Measurements from ENCODE around the gene KNOP1. TPM values are rescaled to one million over a fixed set of nuclear protein-coding genes. Genes with fewer than 3 reads are reported as not detected.

KNOP1 gene
- total RNA-seq, 1 experiment from 2014 or later: 30.6 TPM

DNA sequence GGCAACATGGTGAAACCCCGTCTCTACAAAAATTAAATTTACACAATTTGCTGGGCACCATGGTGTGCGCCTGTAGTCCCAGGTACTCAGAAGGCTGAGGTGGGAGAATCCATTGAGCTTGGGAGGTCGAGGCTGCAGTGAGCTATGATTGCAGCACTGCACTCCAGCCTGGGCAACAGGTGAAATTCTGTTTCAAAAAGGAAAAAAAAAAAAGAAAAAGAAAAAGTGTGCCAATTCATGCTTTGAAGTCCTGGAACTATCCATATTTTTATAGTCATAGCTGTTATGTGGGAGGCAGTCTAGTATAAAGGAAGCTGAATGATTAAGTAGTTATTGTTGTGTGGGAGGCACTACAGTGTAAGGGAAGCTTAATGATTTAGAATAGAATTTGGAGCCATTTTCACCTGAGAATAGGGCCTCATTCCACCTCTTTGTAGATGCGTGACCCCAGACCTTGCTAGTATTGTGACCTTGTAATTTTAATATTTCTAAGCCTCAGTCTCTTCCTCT is 31.6 kb upstream of the KNOP1 start:
- Histone ChIP-seq H3K4me3 (no peak overlapping the region), H3K4me1 (peaks cover 26% of the 10 kb centered on the region), H3K27ac (no peak overlapping the region), H3K27me3 (no peaks in the 10 kb centered on the region), H3K9me3 (replicated peaks) (no peaks in the 10 kb centered on the region), H3K36me3 (no peaks in the 10 kb centered on the region)
- DNase-seq: no peak

DNA sequence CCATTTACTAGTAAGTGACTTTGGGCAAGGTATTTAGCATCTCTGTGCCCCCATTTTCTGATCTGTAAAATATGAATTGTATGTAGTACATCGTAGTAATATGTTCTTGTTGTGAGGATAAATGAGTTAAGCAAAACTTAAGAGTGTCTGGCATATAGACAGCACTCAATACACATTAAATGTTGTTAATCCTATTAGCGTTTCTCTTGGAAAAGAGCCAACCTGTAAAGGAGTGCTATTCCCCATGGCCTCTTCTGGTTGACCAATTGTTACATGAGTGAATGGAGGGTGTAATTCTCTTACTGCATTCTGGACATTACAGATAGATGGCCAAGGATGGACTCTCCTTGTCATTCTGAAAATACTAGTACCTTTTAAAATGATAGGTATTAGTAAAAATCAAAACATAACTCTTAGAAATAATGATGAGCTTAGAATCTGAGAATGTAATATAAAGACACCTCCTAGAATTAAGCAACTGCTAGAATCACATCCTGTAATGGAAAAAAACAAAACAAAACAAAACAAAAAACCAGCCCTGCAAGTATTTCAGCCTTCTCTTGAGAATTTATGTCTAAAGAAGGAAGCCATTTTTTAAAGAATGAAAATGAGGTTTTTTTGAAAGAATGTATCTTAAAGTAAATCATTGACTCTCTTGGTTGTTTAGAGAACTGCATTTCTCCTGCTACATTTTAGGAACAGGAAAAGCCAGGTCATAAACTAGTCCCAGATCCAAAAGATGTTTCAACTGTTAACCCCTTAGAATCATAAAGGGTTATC is 30.6 kb upstream of the KNOP1 start:
- Histone ChIP-seq H3K27ac (no peak overlapping the region), H3K4me1 (peaks cover 23% of the 10 kb centered on the region), H3K9me3 (replicated peaks) (no peaks in the 10 kb centered on the region)

DNA sequence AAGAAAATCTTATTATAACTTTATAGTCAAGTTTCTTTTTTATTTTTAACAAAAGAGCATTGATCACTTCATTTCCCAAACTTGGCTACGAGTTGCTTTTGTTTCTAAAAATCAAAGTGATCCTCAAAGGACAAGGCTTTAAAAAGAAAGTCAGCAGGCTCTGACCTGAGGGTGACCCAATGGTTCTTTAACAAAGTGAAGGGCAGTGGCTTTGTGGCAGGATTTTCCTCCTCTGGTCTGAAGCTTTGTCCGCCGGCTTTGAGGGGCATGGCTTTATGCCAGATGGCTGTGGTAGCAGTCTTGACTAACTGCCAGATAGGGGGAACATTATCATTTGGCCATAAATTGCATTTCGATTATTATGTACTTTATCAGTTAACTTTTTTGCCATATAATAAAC is 28.5 kb upstream of the KNOP1 start:
- peak; percentile 39 to 63 for DNase-seq
- Histone ChIP-seq H3K27ac (no peak overlapping the region), H3K27me3 (no peaks in the 10 kb centered on the region), H3K4me3 (no peak overlapping the region), H3K36me3 (no peaks in the 10 kb centered on the region), H3K4me1 (peaks cover 12% of the 10 kb centered on the region), H3K9me3 (replicated peaks) (no peaks in the 10 kb centered on the region)

More for the DNA sequence above, 30.6 kb upstream of the KNOP1 start:
- H3K4me3 ChIP-seq: no peak overlapping the region
- no peaks in the 10 kb centered on the region for H3K36me3 ChIP-seq
- peak in 1 of 2 experiments; percentile 26 for DNase-seq
- no peaks in the 10 kb centered on the region for H3K27me3 ChIP-seq

DNA sequence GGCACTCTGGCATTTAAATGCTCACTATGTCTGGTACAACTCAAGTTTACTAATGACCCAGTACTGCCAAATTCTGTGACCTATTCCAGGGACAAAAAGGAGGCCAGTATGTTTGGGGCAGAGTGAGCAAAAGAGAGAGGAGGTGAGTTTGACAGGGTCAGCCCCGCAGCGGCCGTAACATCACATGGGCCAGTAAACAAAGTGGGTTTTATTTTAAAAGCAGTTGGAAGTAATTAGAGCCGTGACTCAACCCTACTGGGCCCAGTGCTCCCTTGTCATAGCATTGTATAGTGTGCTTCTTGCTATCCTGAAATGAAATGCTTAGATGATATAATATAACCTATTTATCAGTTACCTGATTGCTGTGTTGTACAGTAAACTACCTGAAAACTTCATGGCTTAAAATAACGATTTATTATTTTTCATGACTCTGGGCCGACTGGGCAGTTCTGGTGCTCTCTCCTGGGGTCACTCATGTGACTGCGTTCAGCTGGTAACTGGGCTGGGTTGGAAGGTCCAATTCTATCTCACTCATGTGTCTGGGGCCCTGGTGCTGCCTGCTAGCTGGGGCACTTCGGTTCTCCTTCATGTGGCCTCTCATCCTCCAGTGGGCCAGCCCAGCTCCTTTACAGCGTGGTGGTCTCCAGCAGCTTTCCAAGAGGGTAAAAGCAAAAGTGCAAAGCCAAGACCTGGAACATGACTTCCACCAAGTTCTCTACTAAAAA is 27.4 kb upstream of the KNOP1 start:
- Histone ChIP-seq H3K27ac (no peak overlapping the region), H3K9me3 (replicated peaks) (no peaks in the 10 kb centered on the region), H3K4me3 (no peak overlapping the region), H3K4me1 (peaks cover 9% of the 10 kb centered on the region), H3K27me3 (no peaks in the 10 kb centered on the region), H3K36me3 (no peaks in the 10 kb centered on the region)
- DNase-seq: no peak

DNA sequence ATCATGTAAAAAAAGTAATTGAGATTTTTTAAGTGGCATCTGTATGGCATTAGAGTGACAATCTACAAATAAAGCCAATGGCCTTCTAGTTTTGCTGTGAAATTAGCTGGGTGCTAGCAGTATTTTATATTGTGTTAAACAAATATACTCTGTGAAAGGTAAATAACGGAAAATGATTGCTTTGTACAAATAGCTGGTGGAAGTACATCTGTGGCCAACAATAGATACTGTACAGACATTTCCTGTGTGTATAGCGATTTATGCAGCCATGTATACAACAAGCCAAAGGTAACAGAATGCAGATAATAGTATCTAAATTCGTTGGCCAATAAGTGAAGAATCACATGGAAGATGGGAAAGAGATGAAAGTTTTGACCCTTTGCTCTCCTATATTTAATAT is 26.6 kb upstream of the KNOP1 start:
- no peaks in the 10 kb centered on the region for H3K36me3 ChIP-seq
- H3K27ac ChIP-seq: no peak overlapping the region
- peaks cover 9% of the 10 kb centered on the region for H3K4me1 ChIP-seq
- H3K4me3 ChIP-seq: no peak overlapping the region
- H3K9me3 ChIP-seq (replicated peaks): no peaks in the 10 kb centered on the region
- no peaks in the 10 kb centered on the region for H3K27me3 ChIP-seq
- no peak for DNase-seq

DNA sequence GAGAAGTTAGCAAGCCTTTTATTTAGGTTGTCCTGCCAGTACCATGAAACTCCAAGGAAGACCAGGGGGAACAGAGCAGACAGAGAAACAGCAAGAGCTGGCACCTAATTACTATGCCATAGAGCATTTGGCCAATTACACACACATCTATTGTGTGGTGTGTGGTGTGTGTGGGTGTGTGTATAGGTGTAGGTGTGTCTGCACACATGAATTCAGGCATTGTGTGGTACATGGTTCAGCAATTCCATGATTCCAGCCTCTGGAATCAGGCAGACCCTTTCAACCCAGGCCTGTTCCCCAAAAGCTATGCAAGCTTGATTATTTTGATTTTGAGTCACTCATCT is 25.8 kb upstream of the KNOP1 start:
- no peaks in the 10 kb centered on the region for H3K9me3 ChIP-seq (replicated peaks)

DNA sequence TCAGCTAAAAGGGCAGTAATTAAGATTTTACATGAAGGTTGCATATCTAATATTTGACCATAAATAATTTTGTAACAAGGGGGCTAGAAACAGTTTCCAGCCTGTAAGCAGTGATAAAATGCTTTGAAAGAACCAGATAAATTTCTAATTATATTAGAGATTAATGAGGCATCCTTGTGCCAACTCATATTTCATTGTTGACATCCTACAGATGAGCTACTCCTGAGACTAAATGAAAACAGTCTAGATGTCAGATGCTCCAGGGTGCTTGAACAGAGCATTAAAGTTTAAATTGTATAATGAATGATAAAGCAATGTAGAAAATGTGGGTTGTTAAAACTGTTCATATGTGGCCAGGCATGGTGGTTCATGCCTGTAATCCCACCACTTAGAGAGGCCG is 23.3 kb upstream of the KNOP1 start:
- no peak for DNase-seq
- H3K4me1 ChIP-seq: peaks cover 2% of the 10 kb centered on the region
- no peak overlapping the region for H3K4me3 ChIP-seq
- H3K36me3 ChIP-seq: no peaks in the 10 kb centered on the region
- no peaks in the 10 kb centered on the region for H3K9me3 ChIP-seq (replicated peaks)
- no peaks in the 10 kb centered on the region for H3K27me3 ChIP-seq
- no peak overlapping the region for H3K27ac ChIP-seq

More for the DNA sequence above, 25.8 kb upstream of the KNOP1 start:
- Histone ChIP-seq H3K4me3 (no peak overlapping the region), H3K27me3 (no peaks in the 10 kb centered on the region), H3K36me3 (no peaks in the 10 kb centered on the region), H3K4me1 (peaks cover 9% of the 10 kb centered on the region), H3K27ac (no peak overlapping the region)
- no peak for DNase-seq

DNA sequence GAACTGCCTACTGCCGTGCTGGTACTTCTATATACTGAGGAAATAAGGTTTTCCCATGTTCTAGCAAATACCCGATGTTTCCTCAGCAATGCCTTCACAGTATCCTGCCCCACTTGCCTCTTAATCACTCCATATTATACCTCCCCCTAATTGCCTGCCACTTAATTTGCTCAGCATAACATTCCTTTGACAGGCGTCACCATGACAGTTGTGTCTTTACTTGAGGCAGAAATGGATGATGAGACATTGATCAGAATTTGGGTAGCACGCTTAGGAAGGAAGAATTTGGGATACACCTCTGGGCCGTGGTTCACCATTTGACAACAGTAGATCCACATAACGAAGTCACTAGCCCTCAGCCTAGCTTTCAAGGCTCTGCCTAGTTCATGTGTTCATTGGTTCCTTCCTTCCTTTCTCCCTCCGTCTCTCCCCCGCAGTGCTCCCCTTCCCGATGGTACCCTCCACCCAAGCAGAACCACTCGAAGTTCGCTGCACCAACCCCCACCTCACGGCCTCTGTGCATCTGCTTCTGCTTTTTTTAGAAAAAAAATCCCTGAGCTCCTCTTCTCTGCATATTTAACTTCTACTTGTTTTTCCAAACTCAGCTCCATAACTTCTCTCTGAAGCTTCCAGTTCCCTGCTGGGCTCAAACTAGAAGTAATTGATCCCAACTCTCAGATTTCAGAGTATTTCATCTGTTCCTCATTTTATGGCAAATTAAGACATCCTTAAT is 19.4 kb upstream of the KNOP1 start:
- no peak for DNase-seq
- H3K27ac ChIP-seq: no peak overlapping the region
- H3K4me1 ChIP-seq: no peaks in the 10 kb centered on the region
- no peak overlapping the region for H3K4me3 ChIP-seq
- H3K9me3 ChIP-seq (replicated peaks): no peaks in the 10 kb centered on the region
- H3K36me3 ChIP-seq: no peaks in the 10 kb centered on the region
- H3K27me3 ChIP-seq: no peaks in the 10 kb centered on the region

DNA sequence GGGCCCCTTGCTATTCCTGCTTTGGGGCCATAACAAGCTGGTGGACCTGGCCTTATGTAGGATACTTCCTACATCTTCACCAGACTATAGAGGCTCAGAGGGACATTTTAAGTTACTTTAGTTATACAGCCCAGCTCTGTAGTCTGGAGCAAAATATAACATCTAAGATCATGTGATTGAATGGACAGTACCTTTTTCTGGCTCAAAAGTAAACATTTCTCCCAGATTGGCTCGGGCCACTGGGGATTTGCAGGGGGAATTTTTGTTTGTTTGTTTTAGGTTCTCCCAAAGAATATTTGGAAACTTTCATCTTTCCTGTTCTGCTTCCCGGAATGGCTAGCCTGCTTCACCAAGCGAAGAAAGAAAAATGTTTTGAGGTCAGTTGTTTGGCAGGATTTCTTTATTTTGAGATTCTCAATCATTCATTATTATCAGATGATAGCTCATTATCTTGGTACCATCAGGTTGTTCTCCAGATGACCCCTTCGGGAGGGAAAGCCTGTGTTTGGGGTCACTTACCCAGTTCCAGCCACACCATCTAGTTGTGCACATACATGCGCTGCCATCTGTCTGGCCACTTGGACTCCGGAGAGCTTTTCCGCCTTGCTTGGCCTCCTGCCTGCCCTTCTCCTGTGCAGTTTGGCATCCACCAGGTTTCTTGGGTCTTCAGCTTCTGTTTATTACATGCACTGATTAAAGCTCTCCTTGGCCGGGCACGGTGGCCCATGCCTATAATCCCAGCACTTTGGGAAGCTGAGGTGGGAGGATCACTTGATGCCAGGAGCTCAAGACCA is 17.2 kb upstream of the KNOP1 start:
- Histone ChIP-seq H3K4me1 (no peaks in the 10 kb centered on the region), H3K27me3 (no peaks in the 10 kb centered on the region), H3K9me3 (replicated peaks) (no peaks in the 10 kb centered on the region), H3K36me3 (no peaks in the 10 kb centered on the region), H3K4me3 (no peak overlapping the region), H3K27ac (no peak overlapping the region)
- no peak for DNase-seq

DNA sequence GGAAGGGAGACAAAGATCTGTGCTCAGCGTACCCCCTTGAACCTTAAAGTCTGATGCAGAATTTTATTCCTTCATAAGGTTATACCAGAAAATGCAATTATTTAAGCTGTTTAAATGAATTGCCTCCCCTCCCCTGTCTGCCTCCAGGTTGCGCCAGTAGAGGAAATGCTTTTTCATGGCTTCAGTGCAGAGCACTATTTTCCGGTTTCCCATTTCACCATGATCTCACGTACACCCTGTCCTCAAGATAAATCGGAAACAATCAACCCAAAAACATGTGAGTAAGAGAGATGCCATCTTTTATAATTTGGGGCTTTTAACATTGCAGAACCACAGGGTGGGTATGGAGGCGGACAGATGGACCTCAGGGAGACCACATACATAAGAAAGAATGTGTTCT is 15.5 kb upstream of the KNOP1 start:
- no peak overlapping the region for H3K4me3 ChIP-seq
- H3K36me3 ChIP-seq: no peaks in the 10 kb centered on the region

DNA sequence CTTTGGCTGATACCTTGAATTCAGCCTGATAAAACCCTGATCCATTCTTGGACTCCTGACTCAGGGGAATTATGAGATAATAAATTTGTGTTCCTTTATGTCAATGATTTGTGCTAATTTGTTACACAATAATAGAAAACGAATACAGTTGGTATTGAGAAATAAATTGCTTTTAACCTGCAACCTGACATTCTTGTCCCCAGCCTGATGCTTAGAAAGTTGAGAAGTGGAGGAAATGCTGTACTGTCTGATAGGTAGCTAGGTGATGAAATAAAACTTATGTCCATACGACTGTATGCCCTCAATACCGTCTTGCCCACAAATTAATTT is 10.6 kb upstream of the KNOP1 start:
- Histone ChIP-seq H3K4me3 (no peak overlapping the region), H3K27me3 (no peaks in the 10 kb centered on the region), H3K27ac (no peak overlapping the region), H3K36me3 (no peaks in the 10 kb centered on the region), H3K9me3 (replicated peaks) (no peaks in the 10 kb centered on the region), H3K4me1 (no peaks in the 10 kb centered on the region)
- no peak for DNase-seq

More for the DNA sequence above, 15.5 kb upstream of the KNOP1 start:
- DNase-seq: no peak
- H3K27me3 ChIP-seq: no peaks in the 10 kb centered on the region
- no peak overlapping the region for H3K27ac ChIP-seq
- H3K4me1 ChIP-seq: no peaks in the 10 kb centered on the region
- no peaks in the 10 kb centered on the region for H3K9me3 ChIP-seq (replicated peaks)

DNA sequence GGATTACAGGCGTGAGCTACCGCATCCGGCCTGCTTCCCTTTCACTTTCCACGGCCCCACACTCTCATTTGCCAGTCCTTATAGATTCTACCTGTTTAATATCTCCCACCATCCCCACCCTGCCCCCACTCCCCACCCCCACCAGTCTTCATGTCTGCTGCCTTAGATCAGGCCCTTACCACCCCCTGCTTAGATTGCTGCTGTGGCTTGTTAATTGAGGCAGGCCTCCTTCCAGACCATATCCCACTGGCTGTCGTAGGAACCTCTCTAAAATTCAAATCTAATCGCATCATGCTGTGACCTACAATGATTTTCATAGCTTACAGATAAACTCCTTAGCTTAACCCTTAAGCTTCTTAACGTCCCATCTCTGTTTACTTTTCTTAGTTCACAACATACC is 5.0 kb upstream of the KNOP1 start:
- Histone ChIP-seq H3K27ac (no peak overlapping the region), H3K36me3 (no peaks in the 10 kb centered on the region), H3K27me3 (no peaks in the 10 kb centered on the region), H3K4me3 (no peak overlapping the region), H3K9me3 (replicated peaks) (no peaks in the 10 kb centered on the region), H3K4me1 (peaks cover 3% of the 10 kb centered on the region; the same call in 1 of the 2 replicates)
- DNase-seq: no peak

DNA sequence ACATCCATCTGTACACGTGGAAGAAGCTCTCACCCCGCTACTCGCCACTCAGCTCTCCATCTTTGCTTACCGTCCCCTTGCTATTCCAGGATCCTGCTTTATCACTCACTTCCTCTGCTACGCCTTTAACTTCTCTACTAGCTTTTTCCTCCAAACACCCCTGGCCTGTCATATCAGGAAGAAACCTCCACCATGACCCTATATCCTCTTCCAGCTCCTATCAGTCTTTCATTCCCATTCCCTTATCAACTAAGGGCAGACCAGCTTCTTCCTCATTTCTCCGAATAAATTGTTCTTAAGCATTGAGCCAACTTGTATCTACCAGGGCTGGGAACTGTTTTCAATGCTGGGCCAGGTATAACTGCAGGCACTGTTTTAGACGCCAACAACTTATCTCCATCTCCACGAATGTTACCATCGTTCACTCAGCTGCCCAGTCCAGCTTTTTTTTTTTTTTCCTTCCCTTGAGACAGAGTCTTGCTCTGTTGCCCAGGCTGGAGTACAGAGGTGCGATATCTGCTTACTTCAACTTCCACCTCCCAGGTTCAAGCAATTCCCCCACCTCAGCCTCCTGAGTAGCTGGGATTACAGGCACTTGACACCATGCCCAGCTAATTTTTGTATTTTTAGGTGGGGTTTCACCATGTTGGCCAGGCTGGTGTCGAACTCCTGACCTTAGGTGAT is 4.4 kb upstream of the KNOP1 start:
- Histone ChIP-seq H3K4me1 (peaks cover 3% of the 10 kb centered on the region; the same call in 1 of the 2 replicates), H3K27ac (no peak overlapping the region), H3K4me3 (no peak overlapping the region), H3K27me3 (no peaks in the 10 kb centered on the region), H3K36me3 (no peaks in the 10 kb centered on the region), H3K9me3 (replicated peaks) (no peaks in the 10 kb centered on the region)
- no peak for DNase-seq

DNA sequence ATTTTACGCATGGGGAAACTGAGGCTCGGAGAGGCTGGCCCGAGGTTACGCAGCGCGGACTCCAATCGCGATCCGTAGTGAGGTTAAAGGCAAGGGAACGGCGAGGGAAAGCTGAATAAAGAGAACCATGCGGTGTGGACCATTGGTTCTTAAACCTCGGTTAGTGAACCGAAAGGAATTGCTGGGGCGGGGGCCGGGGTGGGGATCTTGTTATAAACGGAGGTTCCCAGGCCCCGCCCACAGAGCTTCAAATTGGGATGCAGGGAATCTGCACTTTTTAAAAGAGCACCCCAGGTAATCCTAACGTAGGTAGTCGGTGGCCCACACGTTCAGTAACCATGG is 568 bp upstream of the KNOP1 start:
- peaks cover 3% of the 10 kb centered on the region; the same call in 1 of the 2 replicates for H3K4me1 ChIP-seq
- peak; percentile 37 to 41 for DNase-seq
- no peaks in the 10 kb centered on the region for H3K27me3 ChIP-seq
- H3K36me3 ChIP-seq: peaks cover 4% of the 10 kb centered on the region
- H3K27ac ChIP-seq: peak overlapping the region; percentile 82
- H3K4me3 ChIP-seq: peak overlapping the region; percentile 91
- no peaks in the 10 kb centered on the region for H3K9me3 ChIP-seq (replicated peaks)

All from SJCRH30 (cell line).